ENCODE results near the gene USP13. TPM values are rescaled to one million over a fixed set of nuclear protein-coding genes. Genes with fewer than 3 reads are reported as not detected.

Gene USP13
- total and polyA plus RNA-seq, 2 of the 13 experiments (the other 11 are each of a cell fraction or from before 2014, with no cell fraction given), result 15.9 to 36.7 TPM

DNA sequence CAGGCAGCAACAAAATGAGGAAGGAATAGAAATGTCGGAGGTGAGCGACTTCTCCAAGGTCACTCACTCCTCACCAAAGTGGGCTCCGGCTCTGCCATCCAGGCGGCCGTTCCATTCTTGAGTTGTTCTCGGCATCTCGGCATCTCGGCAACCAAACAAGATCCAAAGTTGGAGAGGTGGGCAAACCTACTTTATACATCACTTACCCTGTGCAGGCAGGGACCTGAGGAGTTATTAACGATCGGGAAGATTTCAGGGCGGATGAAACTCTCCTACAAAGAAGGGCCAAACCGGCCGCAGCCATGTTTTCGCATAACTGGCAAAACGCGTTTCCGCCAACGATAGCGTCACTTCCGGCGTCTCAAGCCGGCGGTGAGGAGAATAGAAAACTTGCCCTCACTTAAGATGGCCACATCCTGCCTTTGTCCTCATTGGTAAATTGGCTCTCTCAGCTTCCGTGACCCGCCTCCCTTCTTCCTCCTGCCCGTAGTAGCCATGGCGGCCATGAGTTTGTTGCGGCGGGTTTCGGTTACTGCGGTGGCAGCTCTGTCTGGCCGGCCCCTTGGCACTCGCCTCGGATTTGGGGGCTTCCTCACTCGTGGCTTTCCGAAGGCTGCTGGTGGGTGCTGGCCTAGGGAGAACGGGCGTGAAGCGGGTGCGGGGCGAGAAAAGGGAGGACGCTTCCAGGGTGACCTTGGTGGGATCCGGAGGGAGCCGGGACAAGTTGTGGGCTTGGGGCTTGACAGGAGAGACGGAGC lies 48.3 kb upstream of the USP13 start, which contains the start of the genes MRPL47 and NDUFB5 (continued):
- TF ChIP-seq ZNF883 (CRISPR knock-in tag; IDR thresholded peaks at IDR 0.05; ENCODE audit: not compliant biosample characterization) (peak; percentile 61), ZNF33A (CRISPR knock-in tag; IDR thresholded peaks at IDR 0.05; ENCODE audit: borderline replicate concordance) (no peak), ARNT2 (CRISPR knock-in tag; IDR thresholded peaks at IDR 0.05; ENCODE audit: low read depth) (no peak)
- TF ChIP-seq, protein P1, sequence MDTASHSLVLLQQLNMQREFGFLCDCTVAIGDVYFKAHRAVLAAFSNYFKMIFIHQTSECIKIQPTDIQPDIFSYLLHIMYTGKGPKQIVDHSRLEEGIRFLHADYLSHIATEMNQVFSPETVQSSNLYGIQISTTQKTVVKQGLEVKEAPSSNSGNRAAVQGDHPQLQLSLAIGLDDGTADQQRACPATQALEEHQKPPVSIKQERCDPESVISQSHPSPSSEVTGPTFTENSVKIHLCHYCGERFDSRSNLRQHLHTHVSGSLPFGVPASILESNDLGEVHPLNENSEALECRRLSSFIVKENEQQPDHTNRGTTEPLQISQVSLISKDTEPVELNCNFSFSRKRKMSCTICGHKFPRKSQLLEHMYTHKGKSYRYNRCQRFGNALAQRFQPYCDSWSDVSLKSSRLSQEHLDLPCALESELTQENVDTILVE (CRISPR knock-in tag; IDR thresholded peaks at IDR 0.05), result peak; percentile 69

DNA sequence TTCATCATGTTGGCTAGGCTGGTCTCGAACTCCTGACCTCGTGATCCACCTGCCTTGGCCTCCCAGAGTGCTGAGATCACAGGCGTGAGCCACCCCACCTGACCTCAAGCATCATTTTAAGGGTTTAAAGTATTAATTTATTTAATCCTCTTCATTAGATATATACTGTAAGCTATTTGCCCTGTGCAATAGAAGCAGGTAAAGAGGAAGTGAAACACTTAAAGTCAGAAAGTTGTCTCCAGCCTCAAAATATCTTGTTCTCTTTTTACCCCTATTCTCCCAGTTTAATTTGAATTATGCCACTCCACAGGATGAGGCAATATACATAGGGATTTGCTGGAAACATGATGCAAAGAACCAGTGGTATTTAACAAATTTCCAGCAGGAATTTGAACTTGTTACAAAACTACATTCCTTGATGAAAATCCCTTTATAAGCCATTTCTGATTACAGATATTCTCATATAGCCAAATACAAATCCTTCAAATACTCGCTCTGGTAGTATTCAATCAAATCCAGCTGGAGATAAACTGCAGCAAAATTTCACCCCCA lies 46.2 kb upstream of the USP13 start:
- 89% methylated on average over 4 of the region's 4 CpGs for WGBS (ENCODE audit: low lambda C conversion rate)
- Histone ChIP-seq H3K79me2 (ENCODE audit: insufficient read depth, low read length) (peaks cover 42% of the 10 kb centered on the region), H3K36me3 (replicated peaks in 1 of 2; ENCODE audit: control insufficient read depth in 1 of 2, insufficient read depth in 2 of 2, low read length in 2 of 2) (peaks cover 0 to 5% of the 10 kb centered on the region in 2 experiments; a peak in 2 of 5 replicates), H3K9me3 (ENCODE audit: low read length) (no peaks in the 10 kb centered on the region), H3K27ac (ENCODE audit: extremely low read length, insufficient read depth, low read length) (no peak overlapping the region), H3K4me2 (ENCODE audit: low read depth, low read length) (no peak overlapping the region), H3K4me3 (replicated peaks in 1 of 3; ENCODE audit: insufficient read depth in 1 of 3, low read depth in 2 of 3, low read length in 3 of 3) (no peak overlapping the region), H2AFZ (ENCODE audit: low read length) (no peak overlapping the region), H3K9ac (ENCODE audit: insufficient read depth, low read depth, low read length) (no peak overlapping the region), H3K4me1 (ENCODE audit: insufficient read depth, low read length) (peaks cover 18% of the 10 kb centered on the region), H4K20me1 (ENCODE audit: insufficient read depth, low read length) (no peaks in the 10 kb centered on the region), H3K27me3 (ENCODE audit: control insufficient read depth in 1 of 2, insufficient read depth in 2 of 2, low read length in 2 of 2) (no peaks in the 10 kb centered on the region; a peak in 1 of 5 replicates)
- no peak for ATAC-seq
- POLR2A ChIA-PET, result no interaction called here
- in situ Hi-C loops (cut with HindIII; ENCODE audit: extremely low pct_ligation_motif_present, low pct_unique_long_range_greater_than_20kb), result no loop called here
- intact Hi-C loops (cut with micrococcal nuclease; ENCODE audit: unreplicated experiment), result no loop called here
- no TSS peak for BruUV-seq (replicated peaks)
- FAIRE-seq, result no peak
- CTCF ChIA-PET (ENCODE audit: low intra/inter-chr PET ratio, low total read pairs), result no interaction called here
- DNase-seq (ENCODE audit: low spot score), result no peak
- TF ChIP-seq TBP (CRISPR knock-in tag; IDR thresholded peaks at IDR 0.05), result no peak
- no peak for TF ChIP-seq ZNF33B (CRISPR knock-in tag; IDR thresholded peaks at IDR 0.05)
- TF ChIP-seq, protein P2, sequence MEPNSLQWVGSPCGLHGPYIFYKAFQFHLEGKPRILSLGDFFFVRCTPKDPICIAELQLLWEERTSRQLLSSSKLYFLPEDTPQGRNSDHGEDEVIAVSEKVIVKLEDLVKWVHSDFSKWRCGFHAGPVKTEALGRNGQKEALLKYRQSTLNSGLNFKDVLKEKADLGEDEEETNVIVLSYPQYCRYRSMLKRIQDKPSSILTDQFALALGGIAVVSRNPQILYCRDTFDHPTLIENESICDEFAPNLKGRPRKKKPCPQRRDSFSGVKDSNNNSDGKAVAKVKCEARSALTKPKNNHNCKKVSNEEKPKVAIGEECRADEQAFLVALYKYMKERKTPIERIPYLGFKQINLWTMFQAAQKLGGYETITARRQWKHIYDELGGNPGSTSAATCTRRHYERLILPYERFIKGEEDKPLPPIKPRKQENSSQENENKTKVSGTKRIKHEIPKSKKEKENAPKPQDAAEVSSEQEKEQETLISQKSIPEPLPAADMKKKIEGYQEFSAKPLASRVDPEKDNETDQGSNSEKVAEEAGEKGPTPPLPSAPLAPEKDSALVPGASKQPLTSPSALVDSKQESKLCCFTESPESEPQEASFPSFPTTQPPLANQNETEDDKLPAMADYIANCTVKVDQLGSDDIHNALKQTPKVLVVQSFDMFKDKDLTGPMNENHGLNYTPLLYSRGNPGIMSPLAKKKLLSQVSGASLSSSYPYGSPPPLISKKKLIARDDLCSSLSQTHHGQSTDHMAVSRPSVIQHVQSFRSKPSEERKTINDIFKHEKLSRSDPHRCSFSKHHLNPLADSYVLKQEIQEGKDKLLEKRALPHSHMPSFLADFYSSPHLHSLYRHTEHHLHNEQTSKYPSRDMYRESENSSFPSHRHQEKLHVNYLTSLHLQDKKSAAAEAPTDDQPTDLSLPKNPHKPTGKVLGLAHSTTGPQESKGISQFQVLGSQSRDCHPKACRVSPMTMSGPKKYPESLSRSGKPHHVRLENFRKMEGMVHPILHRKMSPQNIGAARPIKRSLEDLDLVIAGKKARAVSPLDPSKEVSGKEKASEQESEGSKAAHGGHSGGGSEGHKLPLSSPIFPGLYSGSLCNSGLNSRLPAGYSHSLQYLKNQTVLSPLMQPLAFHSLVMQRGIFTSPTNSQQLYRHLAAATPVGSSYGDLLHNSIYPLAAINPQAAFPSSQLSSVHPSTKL (CRISPR knock-in tag; IDR thresholded peaks at IDR 0.05), result no peak
- TF ChIP-seq ZNF484 (CRISPR knock-in tag; IDR thresholded peaks at IDR 0.05; ENCODE audit: borderline replicate concordance, low read depth), result no peak
- TF ChIP-seq, protein P3, sequence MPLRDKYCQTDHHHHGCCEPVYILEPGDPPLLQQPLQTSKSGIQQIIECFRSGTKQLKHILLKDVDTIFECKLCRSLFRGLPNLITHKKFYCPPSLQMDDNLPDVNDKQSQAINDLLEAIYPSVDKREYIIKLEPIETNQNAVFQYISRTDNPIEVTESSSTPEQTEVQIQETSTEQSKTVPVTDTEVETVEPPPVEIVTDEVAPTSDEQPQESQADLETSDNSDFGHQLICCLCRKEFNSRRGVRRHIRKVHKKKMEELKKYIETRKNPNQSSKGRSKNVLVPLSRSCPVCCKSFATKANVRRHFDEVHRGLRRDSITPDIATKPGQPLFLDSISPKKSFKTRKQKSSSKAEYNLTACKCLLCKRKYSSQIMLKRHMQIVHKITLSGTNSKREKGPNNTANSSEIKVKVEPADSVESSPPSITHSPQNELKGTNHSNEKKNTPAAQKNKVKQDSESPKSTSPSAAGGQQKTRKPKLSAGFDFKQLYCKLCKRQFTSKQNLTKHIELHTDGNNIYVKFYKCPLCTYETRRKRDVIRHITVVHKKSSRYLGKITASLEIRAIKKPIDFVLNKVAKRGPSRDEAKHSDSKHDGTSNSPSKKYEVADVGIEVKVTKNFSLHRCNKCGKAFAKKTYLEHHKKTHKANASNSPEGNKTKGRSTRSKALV (CRISPR knock-in tag; IDR thresholded peaks at IDR 0.05), result no peak
- TF ChIP-seq ZNF180 (CRISPR knock-in tag; IDR thresholded peaks at IDR 0.05; ENCODE audit: borderline replicate concordance, low read depth), result no peak
- TF ChIP-seq MATR3 (CRISPR knock-in tag; IDR thresholded peaks at IDR 0.05), result no peak
- no peak for TF ChIP-seq ZNF580 (CRISPR knock-in tag; IDR thresholded peaks at IDR 0.05; ENCODE audit: borderline replicate concordance, low read depth)
- TF ChIP-seq ZNF496 (CRISPR knock-in tag; IDR thresholded peaks at IDR 0.05; ENCODE audit: insufficient replicate concordance), result no peak
- no peak for TF ChIP-seq NFIB (CRISPR knock-in tag; IDR thresholded peaks at IDR 0.05; ENCODE audit: borderline replicate concordance)

All from HepG2 (cell line).